ENCODE data around the gene ST6GALNAC4. TPM values are rescaled to one million over a fixed set of nuclear protein-coding genes. Genes with fewer than 3 reads are reported as not detected.

ST6GALNAC4 gene
- total and polyA plus RNA-seq, 8 donors: 3.7 to 33.6 (median 13.0) TPM

- Histone ChIP-seq H3K27ac (peak overlapping the region; percentile 66 to 87 (median 80)), H3K27me3 (no peaks in the 10 kb centered on the region), H3K9me3 (no peaks in the 10 kb centered on the region), H3K4me3 (peak overlapping the region; percentile 55 to 72 (median 67)), H3K4me1 (peaks cover 50 to 57% (median 54%) of the 10 kb centered on the region in 4 donors), H3K36me3 (peaks cover 4 to 16% (median 10%) of the 10 kb centered on the region in 4 donors)
- WGBS, 5 donors: 22 to 32% (median 29%) methylated on average over 13 to 26 of the region's 26 CpGs
- TF ChIP-seq POLR2A (IDR thresholded peaks at IDR 0.05): no peak
- no peak for TF ChIP-seq EP300 (IDR thresholded peaks at IDR 0.05)
- no peak for TF ChIP-seq CTCF (IDR thresholded peaks at IDR 0.05)
- no peak for TF ChIP-seq POLR2AphosphoS5 (IDR thresholded peaks at IDR 0.05)
- intact Hi-C loops (cut with DNase I; ENCODE audit: low total_unique reads): no loop called here
- DNase-seq: peak in 1 of 2 donors; percentile 60
Measured at GRCh38 chr9:127876764-127877562, 39.9 kb downstream of the ST6GALNAC4 start.

- H3K27ac ChIP-seq: peak overlapping the region in 4 of 5 donors; percentile 80 to 87 (median 82)
- TF ChIP-seq POLR2A (IDR thresholded peaks at IDR 0.05): no peak
- no peak for TF ChIP-seq EP300 (IDR thresholded peaks at IDR 0.05)
- no peak for TF ChIP-seq POLR2AphosphoS5 (IDR thresholded peaks at IDR 0.05)
- TF ChIP-seq CTCF (IDR thresholded peaks at IDR 0.05): no peak
- peaks cover 5 to 23% (median 18%) of the 10 kb centered on the region in 4 donors for H3K36me3 ChIP-seq
- no peak for DNase-seq
- 41 to 73% (median 48%) methylated on average over 4 to 14 of the region's 14 CpGs for WGBS, 5 donors
- intact Hi-C loops (cut with DNase I; ENCODE audit: low total_unique reads): no loop called here
- H3K4me1 ChIP-seq: peaks cover 50 to 57% (median 54%) of the 10 kb centered on the region in 4 donors
- peak overlapping the region in 3 of 4 donors; percentile 55 to 72 (median 68) for H3K4me3 ChIP-seq
- H3K27me3 ChIP-seq: no peaks in the 10 kb centered on the region
- no peaks in the 10 kb centered on the region for H3K9me3 ChIP-seq
Measured at GRCh38 chr9:127876026-127876763, 40.6 kb downstream of the ST6GALNAC4 start.

- H3K4me3 ChIP-seq: peak overlapping the region in 1 of 4 donors; percentile 72
- H3K9me3 ChIP-seq: no peaks in the 10 kb centered on the region
- H3K4me1 ChIP-seq: peaks cover 50 to 57% (median 54%) of the 10 kb centered on the region in 4 donors
- intact Hi-C loops (cut with DNase I; ENCODE audit: low total_unique reads): no loop called here
- H3K27me3 ChIP-seq: no peaks in the 10 kb centered on the region
- DNase-seq: peak in 1 of 2 donors; percentile 53
- TF ChIP-seq POLR2AphosphoS5 (IDR thresholded peaks at IDR 0.05): no peak
- no peak for TF ChIP-seq EP300 (IDR thresholded peaks at IDR 0.05)
- TF ChIP-seq CTCF (IDR thresholded peaks at IDR 0.05): no peak
- no peak for TF ChIP-seq POLR2A (IDR thresholded peaks at IDR 0.05)
- 79 to 88% (median 82%) methylated on average over 10 of the region's 10 CpGs for WGBS, 5 donors
- peak overlapping the region in 3 of 5 donors; percentile 10 to 87 (median 85) for H3K27ac ChIP-seq
- peaks cover 5 to 31% (median 25%) of the 10 kb centered on the region in 4 donors for H3K36me3 ChIP-seq
Measured at GRCh38 chr9:127875306-127875966, 41.4 kb downstream of the ST6GALNAC4 start.

Data from stomach (tissue), 9 donors.